SH-SY5Y (cell line): ENCODE measurements around the gene CELA2B.

ENCODE experiments used
- GATA2 ChIP-seq: IDR thresholded peaks from 2 replicates; pipeline ENCODE4 v1.6.1; 2011; ENCODE audit warnings: mild to moderate bottlenecking, low read depth, low read length
- GATA3 ChIP-seq: IDR thresholded peaks from 2 replicates; pipeline ENCODE4 v1.6.1; 2011; ENCODE audit warnings: low read depth, mild to moderate bottlenecking, low read length, moderate library complexity

The CELA2B gene

GRCh38 chr1:15475752-15476314 is at the start of gene CELA2B:
TSS of gene CELA2B (plus strand) at chr1:15476104. CDS start at chr1:15476126, 22 bp downstream.
- TF ChIP-seq GATA2 (no peak), GATA3 (no peak)

- no peak for TF ChIP-seq GATA2
- TF ChIP-seq GATA3 = no peak
Observed at GRCh38 chr1:15426492-15427279, 49.2 kb upstream of the CELA2B start.

GRCh38 chr1:15427280-15427666 is 48.6 kb upstream of the CELA2B start:
- TF ChIP-seq GATA2 (no peak), GATA3 (no peak)

- TF ChIP-seq GATA3 = no peak
Observed at GRCh38 chr1:15428815-15429435, 47.0 kb upstream of the CELA2B start.

GRCh38 chr1:15429701-15430149 is 46.2 kb upstream of the CELA2B start:
- TF ChIP-seq GATA3 (no peak), GATA2 (no peak)

- no peak for TF ChIP-seq GATA3
Observed at GRCh38 chr1:15430787-15431570, 44.9 kb upstream of the CELA2B start.

- TF ChIP-seq GATA3 (no peak), GATA2 (no peak)
Observed at GRCh38 chr1:15431571-15431948, 44.3 kb upstream of the CELA2B start.

- TF ChIP-seq GATA3 (no peak), GATA2 (no peak)
Observed at GRCh38 chr1:15432324-15432723, 43.6 kb upstream of the CELA2B start.

- TF ChIP-seq GATA2 (no peak), GATA3 (no peak)
Observed at GRCh38 chr1:15433471-15433870, 42.4 kb upstream of the CELA2B start.

- no peak for TF ChIP-seq GATA3
- no peak for TF ChIP-seq GATA2
Observed at GRCh38 chr1:15435239-15436077, 40.4 kb upstream of the CELA2B start.

GRCh38 chr1:15436881-15437442 is 38.9 kb upstream of the CELA2B start:
- no peak for TF ChIP-seq GATA3
- no peak for TF ChIP-seq GATA2

- TF ChIP-seq GATA3 (no peak), GATA2 (no peak)
Observed at GRCh38 chr1:15439325-15439724, 36.6 kb upstream of the CELA2B start.

GRCh38 chr1:15440357-15440756 is 35.5 kb upstream of the CELA2B start:
- TF ChIP-seq GATA2 (no peak), GATA3 (no peak)
